Activated T-helper 17 cell treated with anti-CD3 and anti-CD28 coated beads, Interleukin-2, amount 50 U/mL, for 72 hours (primary cell): ENCODE measurements around the gene PITHD1. TPM values are rescaled to one million over a fixed set of nuclear protein-coding genes. Genes with fewer than 3 reads are reported as not detected.
"Not testable (repeated sequence)": the region's sequence is repeated elsewhere in the genome, so short reads cannot be mapped to it uniquely, and the experiment has no call there.

Experiments used
- ATAC-seq: fragments of 150-1000 bp; cut with Tn5 transposase; replicated peaks from 2 replicates; pipeline ENCODE4 v1.10.0; 2021; ENCODE audit warnings: mild to moderate bottlenecking, moderate library complexity
- H3K27ac Mint-ChIP-seq: one replicate; pipeline ENCODE4 v1.8.0; 2022; ENCODE audit warnings: mixed read lengths
- H3K27me3 Mint-ChIP-seq: one replicate; pipeline ENCODE4 v1.8.0; 2022; ENCODE audit warnings: mixed read lengths
- H3K36me3 Mint-ChIP-seq: one replicate; pipeline ENCODE4 v1.8.0; 2022; ENCODE audit warnings: low read depth, mild to moderate bottlenecking, mixed read lengths
- H3K4me1 Mint-ChIP-seq: one replicate; pipeline ENCODE4 v1.8.0; 2022; ENCODE audit warnings: mixed read lengths
- H3K4me3 Mint-ChIP-seq: one replicate; pipeline ENCODE4 v1.8.0; 2022; ENCODE audit warnings: mild to moderate bottlenecking, mixed read lengths
- H3K9me3 Mint-ChIP-seq: one replicate; pipeline ENCODE4 v1.8.0; 2022; ENCODE audit warnings: mixed read lengths
- total RNA-seq, 2 donors: library from RNA; stranded (reverse); gene quantifications; one replicate each; pipeline ENCODE4 v1.2.3, GENCODE V29; 2022

PITHD1 gene
- total RNA-seq, 2 donors from 2014 or later: 60.7 to 93.9 TPM

GRCh38 chr1:23756676-23757075, 21.5 kb upstream of the PITHD1 start:
- no peaks in the 10 kb centered on the region for H3K9me3 Mint-ChIP-seq
- H3K4me3 Mint-ChIP-seq: no peak overlapping the region
- H3K27me3 Mint-ChIP-seq: no peaks in the 10 kb centered on the region
- no peak overlapping the region for H3K27ac Mint-ChIP-seq
- no peaks in the 10 kb centered on the region for H3K4me1 Mint-ChIP-seq
- ATAC-seq: no peak
- peaks cover 100% of the 10 kb centered on the region for H3K36me3 Mint-ChIP-seq

GRCh38 chr1:23757812-23758211, 20.4 kb upstream of the PITHD1 start:
- Mint-ChIP-seq H3K4me3 (no peak overlapping the region), H3K27ac (no peak overlapping the region), H3K9me3 (no peaks in the 10 kb centered on the region), H3K36me3 (peaks cover 100% of the 10 kb centered on the region), H3K4me1 (no peaks in the 10 kb centered on the region), H3K27me3 (no peaks in the 10 kb centered on the region)
- ATAC-seq: no peak

GRCh38 chr1:23759277-23759676, 18.9 kb upstream of the PITHD1 start:
- H3K27ac Mint-ChIP-seq: no peak overlapping the region
- no peaks in the 10 kb centered on the region for H3K27me3 Mint-ChIP-seq
- H3K4me1 Mint-ChIP-seq: no peaks in the 10 kb centered on the region
- H3K9me3 Mint-ChIP-seq: no peaks in the 10 kb centered on the region
- no peak for ATAC-seq
- peaks cover 97% of the 10 kb centered on the region for H3K36me3 Mint-ChIP-seq
- no peak overlapping the region for H3K4me3 Mint-ChIP-seq

GRCh38 chr1:23763041-23763577, 15.1 kb upstream of the PITHD1 start:
- H3K36me3 Mint-ChIP-seq: peaks cover 62% of the 10 kb centered on the region
- ATAC-seq: no peak
- H3K4me1 Mint-ChIP-seq: no peaks in the 10 kb centered on the region
- no peaks in the 10 kb centered on the region for H3K27me3 Mint-ChIP-seq
- no peak overlapping the region for H3K4me3 Mint-ChIP-seq
- no peak overlapping the region for H3K27ac Mint-ChIP-seq
- H3K9me3 Mint-ChIP-seq: no peaks in the 10 kb centered on the region

- Mint-ChIP-seq H3K27ac (no peak overlapping the region), H3K36me3 (peaks cover 6% of the 10 kb centered on the region), H3K27me3 (no peaks in the 10 kb centered on the region), H3K4me3 (no peak overlapping the region), H3K4me1 (no peaks in the 10 kb centered on the region), H3K9me3 (no peaks in the 10 kb centered on the region)
- no peak for ATAC-seq
These were observed 9.5 kb upstream of the PITHD1 start for GRCh38 chr1:23768733-23769132.

GRCh38 chr1:23772049-23772853, 6.0 kb upstream of the PITHD1 start:
- ATAC-seq: peak; percentile 70
- H3K27me3 Mint-ChIP-seq: no peaks in the 10 kb centered on the region
- no peak overlapping the region for H3K27ac Mint-ChIP-seq
- no peaks in the 10 kb centered on the region for H3K36me3 Mint-ChIP-seq
- no peaks in the 10 kb centered on the region for H3K9me3 Mint-ChIP-seq
- no peaks in the 10 kb centered on the region for H3K4me1 Mint-ChIP-seq
- no peak overlapping the region for H3K4me3 Mint-ChIP-seq

- no peak overlapping the region for H3K4me3 Mint-ChIP-seq
- no peaks in the 10 kb centered on the region for H3K4me1 Mint-ChIP-seq
- H3K9me3 Mint-ChIP-seq: no peaks in the 10 kb centered on the region
- H3K27ac Mint-ChIP-seq: no peak overlapping the region
- no peak for ATAC-seq
- no peaks in the 10 kb centered on the region for H3K27me3 Mint-ChIP-seq
- no peaks in the 10 kb centered on the region for H3K36me3 Mint-ChIP-seq
These were observed 5.4 kb upstream of the PITHD1 start for GRCh38 chr1:23772854-23773242.

GRCh38 chr1:23774174-23774880, 3.9 kb upstream of the PITHD1 start:
- Mint-ChIP-seq H3K9me3 (no peaks in the 10 kb centered on the region), H3K4me3 (no peak overlapping the region), H3K36me3 (peaks cover 3% of the 10 kb centered on the region)

GRCh38 chr1:23776217-23776616, 2.0 kb upstream of the PITHD1 start:
- ATAC-seq: no peak
- Mint-ChIP-seq H3K36me3 (peaks cover 19% of the 10 kb centered on the region), H3K27me3 (no peaks in the 10 kb centered on the region), H3K9me3 (no peaks in the 10 kb centered on the region), H3K27ac (no peak overlapping the region), H3K4me1 (peaks cover 12% of the 10 kb centered on the region), H3K4me3 (no peak overlapping the region)

More at GRCh38 chr1:23774174-23774880, 3.9 kb upstream of the PITHD1 start:
- peak overlapping the region; percentile 44 for H3K27ac Mint-ChIP-seq
- no peaks in the 10 kb centered on the region for H3K27me3 Mint-ChIP-seq
- ATAC-seq: no peak
- H3K4me1 Mint-ChIP-seq: peaks cover 3% of the 10 kb centered on the region

- H3K4me1 Mint-ChIP-seq: peaks cover 12% of the 10 kb centered on the region
- H3K27me3 Mint-ChIP-seq: no peaks in the 10 kb centered on the region
- no peak for ATAC-seq
- no peaks in the 10 kb centered on the region for H3K9me3 Mint-ChIP-seq
- peaks cover 47% of the 10 kb centered on the region for H3K36me3 Mint-ChIP-seq
- peak overlapping the region; percentile 91 for H3K4me3 Mint-ChIP-seq
- peak overlapping the region; percentile 50 for H3K27ac Mint-ChIP-seq
These were observed 1.7 kb downstream of the PITHD1 start for GRCh38 chr1:23779826-23780371.

GRCh38 chr1:23783141-23783540, 4.9 kb downstream of the PITHD1 start:
- H3K9me3 Mint-ChIP-seq, H3K4me3 Mint-ChIP-seq, H3K27me3 Mint-ChIP-seq, H3K27ac Mint-ChIP-seq, ATAC-seq: not testable (repeated sequence)
- Mint-ChIP-seq H3K4me1 (peaks cover 12% of the 10 kb centered on the region), H3K36me3 (peaks cover 80% of the 10 kb centered on the region)

- Mint-ChIP-seq H3K4me3 (no peak overlapping the region), H3K4me1 (peaks cover 5% of the 10 kb centered on the region), H3K36me3 (peaks cover 83% of the 10 kb centered on the region), H3K27ac (peak overlapping the region; percentile 12), H3K9me3 (no peaks in the 10 kb centered on the region), H3K27me3 (no peaks in the 10 kb centered on the region)
- ATAC-seq: no peak
These were observed 6.6 kb downstream of the PITHD1 start for GRCh38 chr1:23784846-23785245.

- Mint-ChIP-seq H3K9me3 (no peaks in the 10 kb centered on the region), H3K27me3 (no peaks in the 10 kb centered on the region), H3K4me1 (peaks cover 12% of the 10 kb centered on the region), H3K27ac (no peak overlapping the region), H3K4me3 (no peak overlapping the region), H3K36me3 (peaks cover 76% of the 10 kb centered on the region)
- ATAC-seq: no peak
These were observed 9.5 kb downstream of the PITHD1 start for GRCh38 chr1:23787701-23788100.

- Mint-ChIP-seq H3K27ac (peak overlapping the region; percentile 48), H3K4me3 (no peak overlapping the region), H3K9me3 (no peaks in the 10 kb centered on the region), H3K27me3 (no peaks in the 10 kb centered on the region), H3K4me1 (peaks cover 12% of the 10 kb centered on the region), H3K36me3 (peaks cover 78% of the 10 kb centered on the region)
- ATAC-seq: no peak
These were observed 10.5 kb downstream of the PITHD1 start for GRCh38 chr1:23788695-23789094.
